CD4-positive, CD25-positive, alpha-beta regulatory T cell (primary cell): Measurements from ENCODE around the gene FHIT. TPM values are rescaled to one million over a fixed set of nuclear protein-coding genes. Genes with fewer than 3 reads are reported as not detected.
A peak's percentile ranks its signal among the peaks of the same experiment; 100 is the strongest.

Experiments
- ATAC-seq, 2 donors: fragments of 150-1000 bp; cut with Tn5 transposase; one replicate each; pipeline ENCODE4 v1.10.0; 2021; ENCODE audit warnings: low read depth in 2 of 2, moderate number of reproducible peaks in 2 of 2, moderate library complexity in 1 of 2
- DNase-seq, 3 donors: peaks; one replicate each; pipeline versions ENCODE4 v3.0.0 to v3.0.0-alpha.2; 2012 to 2022; ENCODE audit warnings: mixed read lengths in 1 of 3
- H3K27ac ChIP-seq: one replicate; pipeline ENCODE4 v1.7.0; 2013; ENCODE audit warnings: mild to moderate bottlenecking, low read length; ENCODE audit not compliant: insufficient read depth, poor library complexity, severe bottlenecking
- H3K27me3 ChIP-seq: one replicate; pipeline ENCODE4 v1.7.0; 2013; ENCODE audit warnings: low read length; ENCODE audit not compliant: control insufficient read depth, insufficient read depth
- H3K36me3 ChIP-seq: one replicate; pipeline ENCODE4 v1.7.0; 2013; ENCODE audit warnings: mild to moderate bottlenecking, low read length, moderate library complexity; ENCODE audit not compliant: control insufficient read depth, insufficient read depth
- H3K4me1 ChIP-seq: 2 replicates; pipeline ENCODE4 v1.7.0; 2013; ENCODE audit warnings: mild to moderate bottlenecking, low read length; ENCODE audit not compliant: insufficient read depth, control insufficient read depth, poor library complexity, severe bottlenecking
- H3K4me3 ChIP-seq: one replicate; pipeline ENCODE4 v1.7.0; 2013; ENCODE audit warnings: low read depth, mild to moderate bottlenecking, low read length, moderate library complexity
- H3K9me3 ChIP-seq, 2 experiments: 1 replicate in 1 of 2; 2 replicates in 1 of 2; pipeline ENCODE4 v1.7.0; 2013; ENCODE audit warnings: low read length in 2 of 2, mild to moderate bottlenecking in 1 of 2, moderate library complexity in 1 of 2; ENCODE audit not compliant: control insufficient read depth in 2 of 2
- H3K27ac Mint-ChIP-seq, 3 donors: one replicate each; pipeline ENCODE4 v1.8.0; 2020 to 2022; ENCODE audit warnings: mild to moderate bottlenecking in 3 of 3, mixed read lengths in 3 of 3, moderate library complexity in 2 of 3
- H3K27me3 Mint-ChIP-seq: one replicate; pipeline ENCODE4 v1.8.0; 2022; ENCODE audit warnings: mild to moderate bottlenecking, mixed read lengths
- H3K36me3 Mint-ChIP-seq: one replicate; pipeline ENCODE4 v1.8.0; 2020; ENCODE audit warnings: mixed read lengths
- H3K4me1 Mint-ChIP-seq, 4 donors: one replicate each; pipeline ENCODE4 v1.8.0; 2020 to 2022; ENCODE audit warnings: mixed read lengths in 4 of 4, mild to moderate bottlenecking in 1 of 4
- H3K4me3 Mint-ChIP-seq, 4 donors: one replicate each; pipeline ENCODE4 v1.8.0; 2020 to 2022; ENCODE audit warnings: mild to moderate bottlenecking in 4 of 4, mixed read lengths in 4 of 4, moderate library complexity in 3 of 4
- H3K9me3 Mint-ChIP-seq, 7 donors: one replicate each; pipeline ENCODE4 v1.8.0; 2020 to 2022; ENCODE audit warnings: mixed read lengths in 7 of 7, mild to moderate bottlenecking in 3 of 7, moderate library complexity in 2 of 7
- polyA plus RNA-seq, 4 donors: library from polyadenylated mRNA; unstranded; fragments of 300-500 nt; fragmentation: Illumina TruSeq; gene quantifications; one replicate each; pipeline ENCODE4 v1.2.3, GENCODE V29; 2021
- total RNA-seq: library from RNA; stranded (reverse); gene quantifications from one replicate; pipeline ENCODE4 v1.2.3, GENCODE V29; 2022

Gene FHIT
- total and polyA plus RNA-seq, 5 donors from 2014 or later, result 7.8 to 120 (median 14.4) TPM

DNA sequence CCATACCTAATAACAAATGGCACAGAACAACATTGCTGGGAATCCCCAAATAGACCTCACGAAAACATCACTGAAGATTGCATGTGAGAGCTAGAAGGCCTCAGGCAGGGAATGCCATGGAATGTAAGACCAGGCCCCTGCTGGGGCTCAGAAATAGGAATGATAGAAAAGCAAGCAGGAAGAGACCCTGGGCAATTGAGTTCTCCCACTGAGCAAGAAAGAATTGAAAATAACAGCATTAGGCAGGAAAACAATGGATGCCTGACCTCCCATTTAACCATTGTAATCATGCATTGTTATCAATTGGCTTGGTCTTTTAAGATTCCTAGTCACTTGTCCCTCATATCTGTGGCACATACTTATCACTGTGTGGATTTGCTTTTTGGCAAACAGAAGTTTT, 581.6 kb downstream of the FHIT start:
- peaks cover 0 to 2% (median 0%) of the 10 kb centered on the region in 4 donors for H3K4me1 Mint-ChIP-seq
- Histone ChIP-seq H3K27ac (no peak overlapping the region), H3K27me3 (no peaks in the 10 kb centered on the region), H3K9me3 (peaks cover 3 to 5% of the 10 kb centered on the region in 2 experiments), H3K36me3 (no peaks in the 10 kb centered on the region), H3K4me3 (no peak overlapping the region), H3K4me1 (no peaks in the 10 kb centered on the region)
- H3K27ac Mint-ChIP-seq, result no peak overlapping the region
- no peak for ATAC-seq
- no peak for DNase-seq
- H3K36me3 Mint-ChIP-seq, result no peaks in the 10 kb centered on the region
- no peak overlapping the region for H3K4me3 Mint-ChIP-seq
- peaks cover 4% of the 10 kb centered on the region for H3K27me3 Mint-ChIP-seq
- peaks cover 2 to 13% (median 7%) of the 10 kb centered on the region in 7 donors for H3K9me3 Mint-ChIP-seq

- Histone ChIP-seq H3K27ac (no peak overlapping the region), H3K9me3 (peaks cover 0 to 7% of the 10 kb centered on the region in 2 experiments), H3K36me3 (no peaks in the 10 kb centered on the region), H3K4me3 (no peak overlapping the region), H3K27me3 (no peaks in the 10 kb centered on the region), H3K4me1 (no peaks in the 10 kb centered on the region)
- Mint-ChIP-seq H3K36me3 (no peaks in the 10 kb centered on the region), H3K4me3 (no peak overlapping the region), H3K27me3 (no peaks in the 10 kb centered on the region), H3K4me1 (no peaks in the 10 kb centered on the region), H3K9me3 (peaks cover 0 to 17% (median 7%) of the 10 kb centered on the region in 7 donors), H3K27ac (no peak overlapping the region)
- no peak for DNase-seq
- ATAC-seq, result no peak
Measured at GRCh38 chr3:60660026-60660425, 591.2 kb downstream of the FHIT start.

DNA sequence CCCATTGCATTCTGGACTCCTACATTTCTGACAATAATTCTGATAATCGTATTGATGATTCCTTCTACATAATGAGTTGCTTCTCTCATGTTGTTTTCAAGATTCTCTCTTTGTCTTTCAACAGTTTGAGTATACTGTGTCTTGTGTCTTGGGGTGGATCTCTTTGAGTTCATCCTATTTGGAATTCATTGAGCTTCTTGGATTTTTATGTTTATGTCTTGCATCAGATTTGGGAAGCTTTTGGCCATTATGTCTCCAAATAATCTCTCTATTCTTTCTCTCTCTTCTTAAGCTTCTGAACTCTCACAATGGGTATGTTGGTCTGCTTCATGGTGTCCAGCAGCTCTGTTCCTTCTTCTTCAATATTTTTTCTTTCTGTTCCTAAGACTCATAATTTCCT, 592.2 kb downstream of the FHIT start:
- Mint-ChIP-seq H3K36me3 (no peaks in the 10 kb centered on the region), H3K27ac (no peak overlapping the region), H3K27me3 (no peaks in the 10 kb centered on the region), H3K9me3 (peaks cover 0 to 17% (median 6%) of the 10 kb centered on the region in 7 donors), H3K4me3 (no peak overlapping the region), H3K4me1 (no peaks in the 10 kb centered on the region)
- ATAC-seq (no peak), DNase-seq (no peak)
- no peak overlapping the region for H3K4me3 ChIP-seq
- H3K36me3 ChIP-seq, result no peaks in the 10 kb centered on the region
- peaks cover 0 to 5% of the 10 kb centered on the region in 2 experiments for H3K9me3 ChIP-seq
- H3K4me1 ChIP-seq, result no peaks in the 10 kb centered on the region
- no peaks in the 10 kb centered on the region for H3K27me3 ChIP-seq
- H3K27ac ChIP-seq, result no peak overlapping the region

DNA sequence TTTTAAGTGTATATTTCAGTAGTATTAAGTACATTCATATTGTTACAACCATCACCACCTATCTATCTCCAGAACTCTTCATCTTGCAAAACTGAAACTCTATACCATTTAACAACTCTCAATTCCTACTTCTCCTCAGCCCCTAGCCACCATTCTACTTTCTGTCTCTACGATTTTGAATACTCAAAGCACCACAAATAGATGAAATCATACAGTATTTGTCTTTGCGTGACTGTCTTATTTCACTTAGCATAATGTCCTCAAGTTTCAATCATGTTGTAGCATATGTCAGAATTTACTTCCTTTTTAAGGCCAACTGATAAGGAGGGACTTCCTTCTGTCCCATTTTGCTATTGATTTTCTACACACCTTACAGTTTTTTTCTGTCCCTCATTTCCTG, 593.3 kb downstream of the FHIT start:
- no peaks in the 10 kb centered on the region for H3K4me1 ChIP-seq
- H3K4me1 Mint-ChIP-seq, result no peaks in the 10 kb centered on the region
- H3K27me3 Mint-ChIP-seq, result peaks cover 1% of the 10 kb centered on the region

GRCh38 chr3:60652829-60653228, 598.4 kb downstream of the FHIT start:
- ATAC-seq, result no peak
- H3K27ac ChIP-seq, result no peak overlapping the region
- no peaks in the 10 kb centered on the region for H3K9me3 ChIP-seq
- no peak overlapping the region for H3K27ac Mint-ChIP-seq
- no peaks in the 10 kb centered on the region for H3K27me3 ChIP-seq
- H3K36me3 ChIP-seq, result no peaks in the 10 kb centered on the region
- H3K4me1 ChIP-seq, result no peaks in the 10 kb centered on the region
- no peak for DNase-seq
- peaks cover 0 to 5% (median 1%) of the 10 kb centered on the region in 7 donors for H3K9me3 Mint-ChIP-seq
- peaks cover 7% of the 10 kb centered on the region for H3K27me3 Mint-ChIP-seq
- H3K4me1 Mint-ChIP-seq, result peaks cover 0 to 2% (median 0%) of the 10 kb centered on the region in 4 donors
- H3K4me3 ChIP-seq, result no peak overlapping the region
- H3K4me3 Mint-ChIP-seq, result no peak overlapping the region
- no peaks in the 10 kb centered on the region for H3K36me3 Mint-ChIP-seq

More for the DNA sequence above, 593.3 kb downstream of the FHIT start:
- DNase-seq, result no peak
- Histone ChIP-seq H3K4me3 (no peak overlapping the region), H3K27me3 (no peaks in the 10 kb centered on the region), H3K36me3 (no peaks in the 10 kb centered on the region), H3K9me3 (peaks cover 0 to 2% of the 10 kb centered on the region in 2 experiments), H3K27ac (no peak overlapping the region)
- Mint-ChIP-seq H3K27ac (no peak overlapping the region), H3K4me3 (no peak overlapping the region), H3K9me3 (peaks cover 0 to 17% (median 8%) of the 10 kb centered on the region in 7 donors), H3K36me3 (no peaks in the 10 kb centered on the region)
- ATAC-seq, result no peak

- DNase-seq, result no peak
- H3K27ac Mint-ChIP-seq, result peak overlapping the region in 1 of 3 donors; percentile 43
- H3K9me3 ChIP-seq, result no peaks in the 10 kb centered on the region
- no peak overlapping the region for H3K4me3 Mint-ChIP-seq
- H3K27me3 Mint-ChIP-seq, result peaks cover 9% of the 10 kb centered on the region
- H3K27ac ChIP-seq, result no peak overlapping the region
- H3K4me3 ChIP-seq, result no peak overlapping the region
- H3K36me3 Mint-ChIP-seq, result no peaks in the 10 kb centered on the region
- peaks cover 0 to 2% (median 0%) of the 10 kb centered on the region in 4 donors for H3K4me1 Mint-ChIP-seq
- H3K27me3 ChIP-seq, result no peaks in the 10 kb centered on the region
- peaks cover 0 to 5% (median 1%) of the 10 kb centered on the region in 7 donors for H3K9me3 Mint-ChIP-seq
- no peaks in the 10 kb centered on the region for H3K4me1 ChIP-seq
- no peaks in the 10 kb centered on the region for H3K36me3 ChIP-seq
- ATAC-seq, result no peak
Measured at GRCh38 chr3:60651799-60652198, 599.5 kb downstream of the FHIT start.

DNA sequence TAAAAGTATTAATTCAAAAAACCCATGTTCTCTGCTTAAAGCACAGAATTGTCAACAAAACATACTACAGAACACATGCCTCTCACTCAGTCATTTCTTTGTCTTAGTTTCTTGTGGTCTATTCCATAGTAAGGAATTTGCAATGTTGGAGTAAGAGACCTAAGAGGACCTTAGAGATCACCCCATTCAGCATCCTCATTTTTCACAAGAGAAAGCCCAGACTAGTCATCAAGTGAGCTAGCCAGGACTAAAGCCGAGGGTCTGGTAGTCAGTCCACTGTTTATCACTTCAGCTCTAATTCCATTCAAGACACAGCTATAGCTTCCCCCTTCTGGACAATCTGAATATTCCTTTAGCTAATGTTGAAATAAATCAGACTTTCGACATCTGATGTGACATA, 601.1 kb downstream of the FHIT start:
- no peak for DNase-seq
- Histone ChIP-seq H3K9me3 (no peaks in the 10 kb centered on the region), H3K36me3 (no peaks in the 10 kb centered on the region), H3K27me3 (no peaks in the 10 kb centered on the region), H3K27ac (no peak overlapping the region), H3K4me3 (no peak overlapping the region), H3K4me1 (no peaks in the 10 kb centered on the region)
- Mint-ChIP-seq H3K4me1 (peaks cover 0 to 2% (median 0%) of the 10 kb centered on the region in 4 donors), H3K4me3 (no peak overlapping the region), H3K27me3 (peaks cover 9% of the 10 kb centered on the region), H3K27ac (no peak overlapping the region), H3K9me3 (peaks cover 0 to 5% (median 1%) of the 10 kb centered on the region in 7 donors), H3K36me3 (no peaks in the 10 kb centered on the region)
- ATAC-seq, result no peak

- ATAC-seq, result no peak
- no peaks in the 10 kb centered on the region for H3K27me3 ChIP-seq
- Mint-ChIP-seq H3K4me3 (no peak overlapping the region), H3K27me3 (peaks cover 8% of the 10 kb centered on the region), H3K27ac (no peak overlapping the region), H3K36me3 (no peaks in the 10 kb centered on the region), H3K9me3 (no peaks in the 10 kb centered on the region), H3K4me1 (peaks cover 0 to 2% (median 0%) of the 10 kb centered on the region in 4 donors)
- no peaks in the 10 kb centered on the region for H3K4me1 ChIP-seq
- no peak overlapping the region for H3K4me3 ChIP-seq
- H3K27ac ChIP-seq, result no peak overlapping the region
- no peaks in the 10 kb centered on the region for H3K36me3 ChIP-seq
- no peak for DNase-seq
- H3K9me3 ChIP-seq, result no peaks in the 10 kb centered on the region
Measured at GRCh38 chr3:60645801-60646200, 605.5 kb downstream of the FHIT start.
